Chondrocyte (in vitro differentiated cells): ENCODE data around the gene EXOC3L2. TPM values are rescaled to one million over a fixed set of nuclear protein-coding genes. Genes with fewer than 3 reads are reported as not detected.

Source experiments
- DNase-seq: peaks from one replicate; pipeline ENCODE4 v3.0.0; 2021; ENCODE audit warnings: mixed read lengths, low spot score
- H3K27ac Mint-ChIP-seq: one replicate; pipeline ENCODE4 v1.8.0; 2021; ENCODE audit warnings: mild to moderate bottlenecking, moderate library complexity, mixed read lengths; ENCODE audit not compliant: unreplicated experiment
- H3K27me3 Mint-ChIP-seq: 2 replicates; pipeline ENCODE4 v1.8.0; 2021; ENCODE audit warnings: low read depth, mixed read lengths
- H3K36me3 Mint-ChIP-seq: 2 replicates; pipeline ENCODE4 v1.8.0; 2021; ENCODE audit warnings: low read depth, mixed read lengths
- H3K4me1 Mint-ChIP-seq: 2 replicates; pipeline ENCODE4 v1.8.0; 2021; ENCODE audit warnings: low read depth, mild to moderate bottlenecking, mixed read lengths
- H3K4me3 Mint-ChIP-seq: one replicate; pipeline ENCODE4 v1.8.0; 2021; ENCODE audit warnings: mild to moderate bottlenecking, moderate library complexity, mixed read lengths; ENCODE audit not compliant: unreplicated experiment
- H3K9me3 Mint-ChIP-seq: 2 replicates; pipeline ENCODE4 v1.8.0; 2021; ENCODE audit warnings: low read depth, mixed read lengths
- total RNA-seq: library from RNA; stranded (reverse); gene quantifications from 3 replicates; pipeline ENCODE4 v1.2.1, GENCODE V29; 2021
- TF ChIP-seq, protein P1 (sequence below): fragments of 200-600 bp; sonication (generic); IDR thresholded peaks from 2 replicates; pipeline ENCODE4 v1.5.0; 2021; ENCODE audit warnings: antibody characterized with exemption, mild to moderate bottlenecking, moderate library complexity

EXOC3L2 gene
- total RNA-seq, 1 donor from 2014 or later = 0.37 TPM

DNA sequence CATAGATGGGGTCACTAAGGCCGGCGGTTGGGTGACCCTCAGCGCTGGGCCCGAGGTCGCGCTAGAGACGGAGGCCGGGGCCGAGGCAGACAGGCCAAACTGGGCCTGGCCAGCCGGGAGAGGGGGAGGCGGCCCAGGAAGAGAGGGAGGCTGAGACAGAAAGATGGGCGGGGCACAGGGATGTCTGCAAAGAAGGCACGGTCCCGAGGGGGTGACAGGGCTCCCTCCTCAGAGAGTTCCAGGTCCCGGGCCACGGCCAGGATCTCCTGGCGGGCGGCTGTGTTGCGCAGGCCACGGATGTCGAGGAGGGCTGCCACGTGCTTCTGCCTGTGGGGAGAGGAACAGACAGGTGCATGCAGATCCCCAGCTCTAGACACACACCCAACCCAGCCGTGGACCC lies 32.2 kb downstream of the EXOC3L2 start:
- no peaks in the 10 kb centered on the region for H3K27me3 Mint-ChIP-seq
- H3K4me3 Mint-ChIP-seq = no peak overlapping the region
- no peak overlapping the region for H3K27ac Mint-ChIP-seq
- no peaks in the 10 kb centered on the region for H3K9me3 Mint-ChIP-seq
- no peak for DNase-seq
- H3K36me3 Mint-ChIP-seq = no peaks in the 10 kb centered on the region
- peaks cover 58% of the 10 kb centered on the region for H3K4me1 Mint-ChIP-seq
- TF ChIP-seq, protein P1, sequence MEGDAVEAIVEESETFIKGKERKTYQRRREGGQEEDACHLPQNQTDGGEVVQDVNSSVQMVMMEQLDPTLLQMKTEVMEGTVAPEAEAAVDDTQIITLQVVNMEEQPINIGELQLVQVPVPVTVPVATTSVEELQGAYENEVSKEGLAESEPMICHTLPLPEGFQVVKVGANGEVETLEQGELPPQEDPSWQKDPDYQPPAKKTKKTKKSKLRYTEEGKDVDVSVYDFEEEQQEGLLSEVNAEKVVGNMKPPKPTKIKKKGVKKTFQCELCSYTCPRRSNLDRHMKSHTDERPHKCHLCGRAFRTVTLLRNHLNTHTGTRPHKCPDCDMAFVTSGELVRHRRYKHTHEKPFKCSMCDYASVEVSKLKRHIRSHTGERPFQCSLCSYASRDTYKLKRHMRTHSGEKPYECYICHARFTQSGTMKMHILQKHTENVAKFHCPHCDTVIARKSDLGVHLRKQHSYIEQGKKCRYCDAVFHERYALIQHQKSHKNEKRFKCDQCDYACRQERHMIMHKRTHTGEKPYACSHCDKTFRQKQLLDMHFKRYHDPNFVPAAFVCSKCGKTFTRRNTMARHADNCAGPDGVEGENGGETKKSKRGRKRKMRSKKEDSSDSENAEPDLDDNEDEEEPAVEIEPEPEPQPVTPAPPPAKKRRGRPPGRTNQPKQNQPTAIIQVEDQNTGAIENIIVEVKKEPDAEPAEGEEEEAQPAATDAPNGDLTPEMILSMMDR = no peak

DNA sequence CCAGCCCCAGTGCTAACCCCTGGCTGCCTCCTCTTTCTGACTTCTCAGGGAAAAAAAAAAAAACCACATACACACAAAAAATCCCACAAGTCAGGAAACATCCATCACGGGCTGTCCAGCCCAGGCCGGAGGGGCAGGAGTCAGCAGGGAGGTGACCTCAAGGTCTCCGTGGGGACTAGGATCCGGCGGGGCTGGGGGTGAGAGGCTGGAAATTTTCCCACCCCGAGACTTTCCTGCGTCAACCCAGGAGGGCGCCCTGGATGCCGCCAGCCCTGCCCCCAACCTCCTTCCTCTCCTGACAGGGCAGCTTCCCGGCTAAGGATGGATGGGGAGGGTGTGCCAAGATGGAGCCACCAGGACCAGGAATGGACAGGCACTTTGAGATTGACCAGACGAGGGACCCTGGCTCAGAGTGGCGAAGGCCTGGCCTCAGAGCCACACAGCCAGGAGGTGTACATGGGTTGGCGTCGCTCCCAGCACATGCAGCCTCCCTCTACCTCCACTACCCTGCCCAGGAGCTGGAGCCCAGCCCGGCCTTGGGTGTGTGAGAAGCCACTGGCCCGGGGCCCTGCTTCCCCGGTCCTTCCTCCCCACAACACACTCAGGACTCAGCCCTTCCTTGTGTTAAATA lies 33.3 kb downstream of the EXOC3L2 start:
- TF ChIP-seq, protein P1 = no peak
- Mint-ChIP-seq H3K4me3 (no peak overlapping the region), H3K4me1 (peaks cover 53% of the 10 kb centered on the region), H3K27ac (peak overlapping the region; percentile 22), H3K36me3 (no peaks in the 10 kb centered on the region), H3K27me3 (no peaks in the 10 kb centered on the region), H3K9me3 (no peaks in the 10 kb centered on the region)
- DNase-seq = no peak

DNA sequence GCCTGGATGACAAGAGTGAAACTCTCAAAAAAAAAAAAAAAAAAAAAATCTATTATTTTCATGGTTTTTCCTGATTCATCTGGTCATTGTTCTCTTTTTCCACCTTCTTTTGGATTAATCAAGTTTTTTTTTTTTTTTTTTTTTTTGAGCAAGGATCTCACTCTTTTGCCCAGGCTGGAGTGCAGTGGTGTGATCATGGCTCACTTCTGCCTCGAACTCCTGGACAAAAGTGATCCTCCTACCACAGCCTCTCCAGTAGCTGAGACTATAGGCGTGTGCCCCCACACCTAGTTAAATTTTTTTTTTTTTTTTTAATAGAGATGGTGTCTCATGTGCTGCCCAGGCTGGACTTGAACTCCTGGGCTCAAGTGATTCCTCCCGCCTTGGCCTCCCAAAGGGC lies 38.9 kb downstream of the EXOC3L2 start:
- Mint-ChIP-seq H3K36me3 (peaks cover 3% of the 10 kb centered on the region), H3K4me1 (peaks cover 9% of the 10 kb centered on the region), H3K9me3 (no peaks in the 10 kb centered on the region), H3K27me3 (no peaks in the 10 kb centered on the region), H3K4me3 (no peak overlapping the region), H3K27ac (no peak overlapping the region)
- DNase-seq = no peak
- TF ChIP-seq, protein P1 = no peak

DNA sequence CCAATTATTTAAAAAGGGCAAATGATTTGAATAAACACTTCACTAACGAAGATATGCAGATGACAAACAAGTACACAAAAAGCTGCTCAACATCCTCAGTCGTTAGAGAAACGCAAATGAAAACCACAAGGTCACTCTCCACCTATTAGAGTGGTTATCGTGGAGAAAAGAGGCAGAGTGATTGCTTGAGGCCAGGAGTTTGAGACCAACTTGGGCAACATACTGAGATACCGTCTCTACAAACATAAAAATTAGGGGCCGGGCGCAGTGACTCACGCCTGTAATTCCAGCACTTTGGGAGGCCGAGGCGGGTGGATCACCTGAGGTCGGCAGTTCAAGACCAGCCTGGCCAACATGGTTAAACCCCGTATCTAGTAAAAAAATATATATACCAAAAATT lies 39.4 kb downstream of the EXOC3L2 start:
- DNase-seq = no peak
- H3K4me1 Mint-ChIP-seq = peaks cover 5% of the 10 kb centered on the region
- no peaks in the 10 kb centered on the region for H3K9me3 Mint-ChIP-seq
- no peak overlapping the region for H3K4me3 Mint-ChIP-seq
- H3K36me3 Mint-ChIP-seq = peaks cover 3% of the 10 kb centered on the region
- TF ChIP-seq, protein P1 = no peak
- H3K27me3 Mint-ChIP-seq = no peaks in the 10 kb centered on the region
- no peak overlapping the region for H3K27ac Mint-ChIP-seq

DNA sequence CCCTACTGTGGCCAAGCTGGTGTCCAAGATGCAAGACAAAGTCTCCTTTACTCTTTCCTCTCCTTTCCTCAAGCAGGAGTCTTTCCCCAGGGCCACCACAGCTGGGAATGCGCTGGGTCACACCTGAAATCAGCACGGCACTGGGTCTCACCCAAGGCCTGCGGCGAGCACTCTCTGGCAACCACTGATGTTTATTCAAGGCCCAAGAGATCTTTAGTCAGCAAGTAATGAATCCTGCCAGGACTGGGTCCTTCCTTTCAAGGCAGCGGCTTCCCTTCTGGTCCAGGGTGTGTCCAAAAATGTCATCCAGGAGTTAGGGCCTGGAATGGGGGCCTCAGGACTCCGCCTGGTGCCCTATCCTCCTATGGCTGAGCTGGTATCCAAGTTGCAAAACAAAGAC lies 42.6 kb downstream of the EXOC3L2 start:
- Mint-ChIP-seq H3K27ac (no peak overlapping the region), H3K36me3 (peaks cover 3% of the 10 kb centered on the region), H3K27me3 (no peaks in the 10 kb centered on the region), H3K4me3 (no peak overlapping the region), H3K9me3 (no peaks in the 10 kb centered on the region), H3K4me1 (no peaks in the 10 kb centered on the region)
- TF ChIP-seq, protein P1 = no peak
- DNase-seq = no peak
